ENCODE measurements around the gene LRRC26. TPM values are rescaled to one million over a fixed set of nuclear protein-coding genes. Genes with fewer than 3 reads are reported as not detected.
"Not testable (repeated sequence)": the region's sequence is repeated elsewhere in the genome, so short reads cannot be mapped to it uniquely, and the experiment has no call there.

The LRRC26 gene
- total RNA-seq, 2 donors from 2014 or later, result not detected

GRCh38 chr9:137141976-137142936 lies 27.6 kb downstream of the LRRC26 start:
- intact Hi-C loops (cut with DNase I), result no loop called here

GRCh38 chr9:137141050-137141810 lies 28.6 kb downstream of the LRRC26 start:
- no peak for DNase-seq (ENCODE audit: low spot score)
- intact Hi-C loops (cut with DNase I), result no loop called here

More at GRCh38 chr9:137141976-137142936, 27.6 kb downstream of the LRRC26 start:
- DNase-seq (ENCODE audit: low spot score), result no peak

- DNase-seq (ENCODE audit: low spot score), result no peak
- intact Hi-C loops (cut with DNase I), result no loop called here
Observed at GRCh38 chr9:137140151-137141012, 29.5 kb downstream of the LRRC26 start.

DNA sequence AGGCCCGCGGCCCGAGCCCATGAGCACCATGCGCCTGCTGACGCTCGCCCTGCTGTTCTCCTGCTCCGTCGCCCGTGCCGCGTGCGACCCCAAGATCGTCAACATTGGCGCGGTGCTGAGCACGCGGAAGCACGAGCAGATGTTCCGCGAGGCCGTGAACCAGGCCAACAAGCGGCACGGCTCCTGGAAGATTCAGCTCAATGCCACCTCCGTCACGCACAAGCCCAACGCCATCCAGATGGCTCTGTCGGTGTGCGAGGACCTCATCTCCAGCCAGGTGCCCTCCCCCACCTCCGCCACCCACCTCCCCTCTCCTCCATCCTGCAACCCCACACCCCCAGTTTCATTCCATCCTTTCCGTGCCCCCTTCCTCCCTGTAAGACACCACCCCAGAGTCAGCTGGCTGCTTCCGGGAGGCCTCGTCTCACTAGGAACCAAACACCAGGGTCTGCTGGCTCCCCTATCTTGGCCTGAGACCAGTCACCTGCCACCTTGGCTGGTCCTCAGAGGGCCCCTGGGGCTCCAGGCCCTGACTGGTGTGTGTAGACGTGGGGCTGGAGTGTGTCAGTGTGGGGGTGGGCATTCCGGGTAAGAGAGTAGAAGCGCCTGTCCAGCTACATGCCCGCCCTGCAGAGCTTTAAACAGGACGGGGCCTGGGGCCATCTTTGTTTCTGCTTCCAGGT lies 30.2 kb downstream of the LRRC26 start:
- intact Hi-C loops (cut with DNase I), result no loop called here
- no peak for DNase-seq (ENCODE audit: low spot score)

DNA sequence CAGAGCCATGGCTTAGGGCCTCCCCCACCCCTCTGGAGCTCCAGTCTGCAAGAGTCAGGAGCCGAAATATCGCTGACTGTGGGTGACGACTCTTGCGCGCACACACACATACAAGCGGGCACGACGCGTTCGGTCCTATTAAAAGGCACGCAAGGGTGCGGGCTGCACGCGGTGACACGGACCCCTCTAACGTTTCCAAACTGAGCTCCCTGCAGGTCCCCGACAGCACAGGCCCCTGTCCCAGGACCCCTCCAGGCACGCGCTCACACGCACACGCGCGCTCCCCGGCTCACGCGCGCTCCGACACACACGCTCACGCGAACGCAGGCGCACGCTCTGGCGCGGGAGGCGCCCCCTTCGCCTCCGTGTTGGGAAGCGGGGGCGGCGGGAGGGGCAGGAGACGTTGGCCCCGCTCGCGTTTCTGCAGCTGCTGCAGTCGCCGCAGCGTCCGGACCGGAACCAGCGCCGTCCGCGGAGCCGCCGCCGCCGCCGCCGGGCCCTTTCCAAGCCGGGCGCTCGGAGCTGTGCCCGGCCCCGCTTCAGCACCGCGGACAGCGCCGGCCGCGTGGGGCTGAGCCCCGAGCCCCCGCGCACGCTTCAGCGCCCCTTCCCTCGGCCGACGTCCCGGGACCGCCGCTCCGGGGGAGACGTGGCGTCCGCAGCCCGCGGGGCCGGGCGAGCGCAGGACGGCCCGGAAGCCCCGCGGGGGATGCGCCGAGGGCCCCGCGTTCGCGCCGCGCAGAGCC lies 31.0 kb downstream of the LRRC26 start, which contains the start of gene GRIN1:
Gene GRIN1 (plus strand): TSS at position 433 of the 746 bp plus-strand sequence. CDS start 333 bp downstream, outside the sequence.
- intact Hi-C loops (cut with DNase I), result no loop called here
- DNase-seq (ENCODE audit: low spot score), result no peak

- intact Hi-C loops (cut with DNase I), result no loop called here
- no peak for DNase-seq (ENCODE audit: low spot score)
Observed at GRCh38 chr9:137138058-137138721, 31.7 kb downstream of the LRRC26 start.

GRCh38 chr9:137136881-137137607 lies 32.8 kb downstream of the LRRC26 start:
- DNase-seq (ENCODE audit: low spot score), result no peak
- intact Hi-C loops (cut with DNase I), result no loop called here

- intact Hi-C loops (cut with DNase I), result no loop called here
- no peak for DNase-seq (ENCODE audit: low spot score)
Observed at GRCh38 chr9:137136261-137136880, 33.5 kb downstream of the LRRC26 start.

GRCh38 chr9:137135154-137135553 lies 34.7 kb downstream of the LRRC26 start:
- intact Hi-C loops (cut with DNase I); DNase-seq (ENCODE audit: low spot score): not testable (repeated sequence)

DNA sequence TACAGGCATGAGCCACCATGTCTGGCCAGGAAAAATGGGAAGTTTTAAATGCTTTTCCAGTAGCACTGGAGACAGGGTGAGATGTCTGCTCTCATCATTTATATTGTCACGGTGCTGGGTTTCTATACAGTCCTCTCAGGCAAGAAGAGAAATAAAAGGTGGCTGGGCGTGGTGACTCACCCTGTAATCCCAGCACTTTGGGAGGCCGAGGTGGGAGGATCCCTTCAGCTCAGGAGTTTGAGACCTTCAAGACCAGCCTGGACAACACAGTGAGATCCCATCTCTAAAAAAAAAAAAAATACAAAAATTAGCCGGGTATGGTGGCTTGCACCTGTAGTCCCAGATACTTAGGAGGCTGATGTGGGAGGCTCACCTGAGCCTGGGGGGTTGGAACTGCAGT lies 35.7 kb downstream of the LRRC26 start:
- intact Hi-C loops (cut with DNase I), result no loop called here

GRCh38 chr9:137130176-137130755 lies 39.6 kb downstream of the LRRC26 start:
- intact Hi-C loops (cut with DNase I), result no loop called here
- DNase-seq (ENCODE audit: low spot score), result no peak

More for the DNA sequence above, 35.7 kb downstream of the LRRC26 start:
- no peak for DNase-seq (ENCODE audit: low spot score)

DNA sequence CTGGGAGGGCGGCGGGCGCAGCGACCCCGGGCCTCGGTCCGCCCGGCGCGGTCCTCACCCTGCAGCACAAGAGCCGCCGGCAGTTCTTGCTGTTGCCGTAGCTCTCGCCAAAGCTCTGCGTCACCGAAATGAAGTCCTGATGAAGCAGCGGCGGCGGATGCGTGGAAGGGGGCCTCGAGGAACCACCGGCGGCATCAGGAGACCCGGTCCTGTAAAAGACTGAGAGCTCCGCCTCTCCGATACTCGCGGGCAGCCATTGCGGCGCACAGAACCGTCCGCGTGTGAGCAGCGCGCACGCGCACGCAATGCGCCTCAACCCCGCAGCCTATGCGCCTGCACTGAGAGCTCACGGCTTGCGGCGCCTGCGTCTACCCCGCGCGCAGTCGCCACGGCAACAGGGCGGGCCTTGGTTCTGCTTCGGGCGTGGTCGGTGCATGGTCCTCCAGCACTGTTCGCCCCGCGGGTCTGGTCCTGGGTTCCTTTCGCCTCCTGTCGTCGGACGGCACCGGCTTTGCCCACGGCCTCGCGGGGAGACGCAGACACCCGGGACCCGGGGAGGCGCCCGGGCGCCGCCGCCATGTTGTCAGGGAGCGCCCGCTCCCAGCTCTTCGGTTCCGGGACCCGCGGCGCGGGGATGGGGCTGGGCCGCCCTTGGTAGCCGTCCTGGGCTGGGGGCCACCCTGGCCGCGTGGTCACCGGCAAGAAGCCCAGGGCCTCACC lies 40.2 kb downstream of the LRRC26 start:
- DNase-seq (ENCODE audit: low spot score), result peak; percentile 96
- intact Hi-C loops (cut with DNase I), result no loop called here

GRCh38 chr9:137128862-137129455 lies 40.9 kb downstream of the LRRC26 start:
- intact Hi-C loops (cut with DNase I), result no loop called here
- DNase-seq (ENCODE audit: low spot score), result no peak

DNA sequence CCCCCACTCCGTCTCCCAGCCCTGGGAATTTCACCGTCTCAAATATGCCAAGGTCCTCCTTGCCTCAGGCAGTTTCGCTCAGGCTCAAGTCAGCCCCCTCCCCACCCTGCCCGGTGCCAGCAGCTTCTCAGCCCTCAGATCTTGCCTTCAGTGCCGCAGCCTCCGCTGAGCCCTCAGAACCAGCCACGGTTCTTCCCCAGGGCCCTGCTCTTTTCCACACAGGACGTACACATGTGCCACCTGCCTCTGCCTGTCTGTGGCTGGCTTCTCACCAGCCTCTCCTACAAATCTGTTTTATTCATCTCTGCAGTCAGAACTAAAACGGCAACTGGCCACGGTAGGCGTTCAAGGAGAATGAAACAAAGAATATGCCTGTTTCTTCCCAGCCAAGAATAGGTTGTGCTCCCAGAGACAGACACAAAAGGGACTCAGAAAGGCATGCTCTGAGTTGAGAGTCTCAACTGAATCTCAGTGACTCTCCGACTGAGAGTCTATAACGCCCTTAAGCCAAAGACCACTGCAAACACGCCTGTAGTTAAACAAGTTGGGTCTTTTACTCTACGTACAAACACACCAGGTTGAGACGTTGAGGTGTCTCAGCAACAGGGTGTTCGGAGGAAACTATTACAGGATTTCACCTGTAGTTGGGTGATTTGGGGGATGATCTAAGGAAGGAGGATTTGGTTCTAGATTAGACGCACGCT lies 41.5 kb downstream of the LRRC26 start:
- intact Hi-C loops (cut with DNase I), result no loop called here
- no peak for DNase-seq (ENCODE audit: low spot score)

Measured in posterior vena cava (tissue), 2 donors.